NCI-H1105 treated with DMSO at 0.1 percent for 48 hours (cell line): ENCODE results near the gene ETV6.
"Not testable (repeated sequence)": the region's sequence is repeated elsewhere in the genome, so short reads cannot be mapped to it uniquely, and the experiment has no call there.

ENCODE experiments used
- DNase-seq: peaks from one replicate; lab custom pipeline; 2025; lab: John Stamatoyannopoulos, UW

The ETV6 gene

DNA sequence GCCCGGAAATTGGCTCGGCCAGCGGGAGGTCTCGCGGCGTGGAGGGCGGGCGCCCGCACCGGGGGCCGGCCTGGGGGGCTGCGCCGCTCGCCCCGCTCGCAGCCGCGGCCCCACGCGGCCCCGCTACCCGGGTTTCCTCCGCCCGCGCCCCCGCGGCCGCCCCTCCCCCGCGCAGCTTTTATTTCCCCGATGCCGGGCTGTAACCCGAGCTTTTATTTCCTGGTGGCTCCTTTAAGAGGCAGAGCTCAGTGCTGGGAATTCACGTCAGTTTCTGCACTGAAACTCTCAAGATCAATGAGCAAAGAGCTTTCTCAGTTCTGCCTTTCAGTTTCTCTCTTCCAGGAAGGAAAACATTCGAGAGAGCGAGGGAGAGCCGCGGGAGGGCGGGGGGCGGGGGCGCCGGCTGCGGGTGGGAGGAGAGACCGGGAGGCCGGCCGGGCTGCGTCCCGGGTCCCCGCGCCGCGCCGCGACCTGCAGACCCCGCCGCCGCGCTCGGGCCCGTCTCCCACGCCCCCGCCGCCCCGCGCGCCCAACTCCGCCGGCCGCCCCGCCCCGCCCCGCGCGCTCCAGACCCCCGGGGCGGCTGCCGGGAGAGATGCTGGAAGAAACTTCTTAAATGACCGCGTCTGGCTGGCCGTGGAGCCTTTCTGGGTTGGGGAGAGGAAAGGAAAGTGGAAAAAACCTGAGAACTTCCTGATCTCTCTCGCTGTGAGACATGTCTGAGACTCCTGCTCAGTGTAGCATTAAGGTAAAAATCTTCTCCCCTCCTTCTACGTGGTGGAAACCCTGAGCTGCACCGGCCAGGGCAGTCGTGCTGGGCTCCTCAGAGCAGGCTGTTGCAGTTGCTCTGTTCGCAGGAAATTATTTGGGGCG is at the start of gene ETV6:
Gene ETV6, plus strand, starts transcription at position 262 of the 873 bp plus-strand sequence. Its CDS starts 454 bp downstream, at position 716.
- peak; percentile 86 for DNase-seq

DNA sequence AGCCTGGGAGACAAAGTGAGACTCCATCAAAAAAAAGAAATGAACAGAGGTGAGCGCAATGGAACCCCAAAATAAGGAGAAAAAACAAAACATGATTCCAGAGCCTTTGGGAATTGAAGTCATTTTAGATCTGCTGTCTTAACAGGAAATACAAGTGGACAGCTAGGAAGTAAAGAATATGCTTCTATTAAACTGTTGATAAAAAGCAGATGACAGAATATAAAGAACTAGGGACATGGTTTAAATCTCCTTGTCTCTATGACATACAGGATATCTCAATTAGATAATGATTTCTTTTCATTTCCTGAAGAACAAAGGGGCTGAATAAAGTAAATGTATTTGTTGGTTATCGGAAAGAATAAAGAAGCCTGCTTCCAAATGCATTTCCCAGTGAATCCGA is 49.3 kb upstream of the ETV6 start:
- no peak for DNase-seq

DNA sequence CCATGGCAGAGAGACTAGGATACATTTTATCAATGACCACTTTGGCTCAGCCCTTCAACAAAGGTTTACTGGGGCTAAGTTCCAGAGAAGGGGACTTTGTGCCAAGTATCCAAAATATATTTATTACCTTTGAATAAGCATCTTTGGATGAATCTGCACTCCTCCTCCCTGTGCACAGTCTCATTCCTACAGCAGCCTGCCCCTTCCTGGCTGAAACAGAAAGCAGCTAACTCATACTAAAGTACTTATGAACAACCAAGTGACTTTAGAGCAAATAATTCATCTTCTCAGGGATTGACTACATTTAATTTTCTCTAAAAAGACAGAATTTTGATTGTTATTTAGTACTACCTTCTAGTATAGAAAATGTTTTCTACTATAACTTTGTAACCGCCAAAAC is 47.8 kb upstream of the ETV6 start:
- DNase-seq: no peak

DNA sequence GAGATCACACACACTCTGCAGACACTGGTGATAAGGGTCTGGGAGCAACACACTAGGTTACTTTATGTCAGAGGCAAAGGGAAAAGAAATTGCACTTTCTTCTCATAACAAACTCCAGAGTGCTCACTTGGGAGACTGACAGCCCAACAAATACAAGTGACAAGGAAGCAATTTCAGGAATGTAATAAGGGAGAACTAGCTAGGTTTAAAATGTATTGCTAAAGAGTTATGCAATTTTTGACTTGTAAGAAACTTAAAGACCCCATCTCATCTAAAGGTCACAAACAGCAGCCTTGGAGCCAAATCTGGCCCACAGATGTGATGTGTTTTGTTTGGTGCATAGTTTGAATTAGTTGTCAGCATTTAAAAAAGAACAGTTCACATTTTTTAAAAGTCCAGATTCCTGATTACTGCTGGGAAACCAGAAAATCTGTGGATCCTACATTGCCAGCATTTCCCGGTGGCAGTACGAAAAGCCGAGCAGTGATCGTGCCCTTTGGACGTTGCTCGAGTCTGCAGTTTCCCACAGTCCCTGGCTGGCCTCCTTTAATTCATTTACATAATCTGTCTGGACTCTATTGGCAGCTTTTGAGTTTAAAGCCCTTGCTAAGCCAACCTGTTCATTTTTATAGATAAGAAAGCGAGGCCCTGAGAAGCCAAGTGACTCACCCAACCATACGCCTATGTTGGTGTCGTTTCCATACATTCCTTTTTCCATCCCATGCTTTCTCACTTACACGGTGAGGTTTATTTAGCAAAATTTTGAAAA is 42.0 kb upstream of the ETV6 start:
- DNase-seq: no peak

DNA sequence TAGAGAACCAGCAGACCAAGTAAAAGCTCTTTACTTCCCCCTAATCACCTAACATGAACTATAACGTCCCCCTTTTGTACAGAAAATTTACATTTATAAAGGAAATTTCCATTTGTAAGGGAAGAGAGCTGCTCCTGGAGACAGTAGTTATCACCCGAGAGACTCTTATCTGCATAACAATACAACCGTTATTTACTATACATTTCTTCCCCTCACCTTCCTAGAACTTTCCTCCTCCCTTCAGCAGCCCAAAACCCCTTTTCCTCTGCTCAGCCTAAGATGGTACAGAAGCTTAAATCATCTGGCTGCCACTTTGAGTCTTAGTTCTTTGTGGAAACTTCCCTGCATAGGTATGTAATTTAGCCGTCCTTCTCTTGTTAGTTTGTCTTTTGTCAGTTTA is 40.4 kb upstream of the ETV6 start:
- DNase-seq: no peak

DNA sequence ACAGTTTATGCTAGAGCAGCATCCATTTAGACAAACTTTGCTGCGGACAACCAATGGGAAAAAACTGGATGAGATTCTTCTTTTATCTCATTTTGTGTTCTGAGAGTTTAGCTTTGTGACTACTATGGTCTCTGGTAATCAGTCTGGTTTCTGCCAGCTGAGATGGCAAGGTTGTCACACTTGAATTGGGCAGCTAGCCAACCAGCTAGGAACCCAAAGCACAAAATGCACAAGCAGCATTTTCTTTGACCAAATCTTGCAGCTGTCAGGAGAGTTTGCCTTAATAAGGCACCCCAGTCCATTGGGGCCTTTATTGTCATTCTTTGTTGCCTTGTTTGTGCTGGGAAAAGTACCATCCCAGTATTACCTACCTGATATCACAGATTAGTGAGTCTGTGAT is 34.0 kb upstream of the ETV6 start:
- DNase-seq: peak; percentile 64

DNA sequence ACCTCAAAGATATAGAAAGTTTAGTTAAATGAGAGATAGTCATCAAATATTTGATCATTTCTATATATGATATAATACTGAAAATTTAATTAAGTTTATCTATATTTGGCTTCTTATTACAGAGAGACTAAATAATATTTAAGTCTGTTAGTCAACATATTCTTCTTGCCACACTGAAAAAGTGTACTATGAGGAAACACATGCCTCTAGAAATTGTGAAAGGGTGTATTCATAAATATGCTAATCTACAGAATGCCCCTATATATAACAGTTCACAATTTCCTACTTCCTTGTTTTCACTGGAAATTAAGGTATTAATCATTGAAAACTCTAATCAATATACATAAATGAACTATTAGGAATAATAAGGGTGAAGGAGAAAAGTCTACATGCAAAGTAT is 31.4 kb upstream of the ETV6 start:
- no peak for DNase-seq

DNA sequence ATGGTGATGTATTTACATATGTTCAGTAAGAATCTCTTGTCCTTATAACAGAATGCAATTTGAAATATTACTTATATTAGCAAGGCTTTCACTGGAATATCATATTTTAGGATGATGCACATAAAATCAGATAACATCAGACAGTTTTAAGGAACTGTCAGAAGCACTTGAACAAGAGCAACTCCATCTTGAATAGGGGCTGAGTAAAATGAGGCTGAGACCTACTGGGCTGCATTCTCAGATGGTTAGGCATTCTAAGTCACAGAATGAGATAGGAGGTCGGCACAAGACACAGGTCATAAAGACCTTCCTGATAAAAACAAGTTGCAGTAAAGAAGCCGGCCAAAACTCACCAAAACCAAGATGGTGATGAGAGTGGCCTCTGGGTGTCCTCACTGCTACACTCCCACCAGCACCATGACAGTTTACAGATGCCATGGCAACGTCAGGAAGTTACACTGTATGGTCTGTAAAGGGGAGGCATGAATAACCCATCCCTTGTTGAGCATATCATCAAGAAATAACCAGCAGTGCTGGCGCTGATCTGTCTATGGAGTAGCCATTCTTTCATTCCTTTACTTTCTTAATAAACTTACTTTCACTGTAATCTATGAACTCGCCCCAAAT is 27.6 kb upstream of the ETV6 start:
- no peak for DNase-seq

DNA sequence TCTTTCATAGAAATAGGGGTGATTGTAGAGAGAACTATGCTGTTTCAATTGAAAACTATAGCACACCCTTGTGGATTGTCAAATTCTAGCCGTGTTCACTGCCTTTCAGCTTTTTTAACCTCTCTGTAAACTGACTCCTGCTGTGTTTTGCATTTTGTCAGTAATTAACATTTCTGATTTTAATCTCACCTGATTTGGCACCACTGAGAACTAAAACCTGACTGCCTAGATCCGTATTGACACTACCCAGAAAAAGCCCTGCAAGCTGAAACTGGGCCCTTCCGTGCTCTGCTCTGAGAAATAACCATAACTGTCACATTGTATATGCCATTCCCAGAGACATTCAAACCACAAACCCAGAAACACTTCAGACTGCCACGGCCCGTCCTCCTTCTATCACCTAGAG is 26.6 kb upstream of the ETV6 start:
- DNase-seq: no peak

DNA sequence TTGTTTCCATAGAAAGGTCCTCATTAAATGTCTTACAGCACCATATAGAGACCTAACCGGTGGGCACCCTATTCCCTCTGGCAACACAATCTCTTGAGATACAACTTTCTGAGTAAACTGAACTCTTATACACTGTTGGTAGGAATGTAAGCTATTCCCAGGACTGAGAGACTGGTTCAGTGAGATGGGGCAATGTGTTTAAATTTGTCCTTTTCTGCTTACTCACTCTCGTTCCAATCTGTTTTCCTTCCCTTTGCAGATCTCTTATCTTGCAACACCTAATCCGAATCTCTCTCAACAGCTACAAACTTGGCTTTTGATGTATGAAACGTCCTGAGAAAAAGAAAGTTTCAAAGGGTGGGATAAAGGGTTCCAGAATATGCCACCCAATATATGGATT is 26.1 kb upstream of the ETV6 start:
- DNase-seq: no peak

DNA sequence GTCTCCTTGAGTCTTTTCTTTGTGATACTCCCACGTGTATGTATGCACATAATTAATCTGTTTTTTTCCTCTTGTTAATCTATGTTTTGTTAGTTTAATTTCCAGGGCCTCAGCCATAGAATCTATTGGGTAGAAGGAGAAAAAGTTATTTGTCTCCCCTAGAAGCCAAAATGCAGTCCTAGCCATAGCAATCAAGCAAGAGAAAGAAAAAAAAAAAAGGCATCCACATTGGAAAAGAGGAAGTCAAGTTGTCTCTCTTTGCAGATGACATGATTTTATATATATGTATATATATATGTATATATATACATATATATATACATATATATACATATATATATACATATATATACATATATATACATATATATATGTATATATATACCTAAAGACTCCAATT is 25.4 kb upstream of the ETV6 start:
- no peak for DNase-seq

DNA sequence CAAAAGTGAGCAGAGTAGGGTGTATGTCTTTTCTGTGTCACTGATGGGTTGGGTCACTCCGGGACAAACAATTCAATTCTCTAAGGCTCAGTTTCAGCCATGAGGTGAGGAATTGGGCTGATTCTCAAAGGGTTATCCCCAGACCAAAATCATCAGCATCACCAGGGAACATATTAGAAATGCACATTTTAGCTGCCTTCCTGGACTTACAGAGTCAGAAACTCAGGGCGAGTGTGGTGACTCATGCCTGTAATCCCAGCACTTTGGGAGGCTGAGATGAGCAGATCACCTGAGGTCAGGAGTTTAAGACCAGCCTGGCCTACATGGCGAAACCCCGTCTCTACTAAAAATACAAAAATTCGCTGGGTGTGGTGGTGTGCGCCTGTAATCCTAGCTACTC is 21.8 kb upstream of the ETV6 start:
- not testable (repeated sequence) for DNase-seq

DNA sequence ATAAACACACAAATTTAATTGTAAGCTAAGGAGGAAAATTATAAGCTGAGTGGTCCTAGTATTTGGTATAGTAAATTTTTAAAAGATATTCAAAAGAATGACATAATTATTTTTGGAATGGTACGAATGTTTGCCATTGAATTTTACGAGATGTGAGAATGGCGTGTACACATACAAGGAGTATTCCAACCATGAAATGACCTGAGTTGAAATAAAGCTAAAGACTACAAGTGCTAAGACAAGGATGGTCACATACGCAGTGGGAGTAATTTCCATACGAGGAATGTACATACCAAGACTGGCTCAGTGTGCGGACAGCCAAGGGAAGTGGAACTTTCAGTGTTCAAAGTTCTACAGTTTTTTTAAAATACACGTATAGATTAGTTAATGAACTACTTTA is 21.1 kb upstream of the ETV6 start:
- DNase-seq: no peak

DNA sequence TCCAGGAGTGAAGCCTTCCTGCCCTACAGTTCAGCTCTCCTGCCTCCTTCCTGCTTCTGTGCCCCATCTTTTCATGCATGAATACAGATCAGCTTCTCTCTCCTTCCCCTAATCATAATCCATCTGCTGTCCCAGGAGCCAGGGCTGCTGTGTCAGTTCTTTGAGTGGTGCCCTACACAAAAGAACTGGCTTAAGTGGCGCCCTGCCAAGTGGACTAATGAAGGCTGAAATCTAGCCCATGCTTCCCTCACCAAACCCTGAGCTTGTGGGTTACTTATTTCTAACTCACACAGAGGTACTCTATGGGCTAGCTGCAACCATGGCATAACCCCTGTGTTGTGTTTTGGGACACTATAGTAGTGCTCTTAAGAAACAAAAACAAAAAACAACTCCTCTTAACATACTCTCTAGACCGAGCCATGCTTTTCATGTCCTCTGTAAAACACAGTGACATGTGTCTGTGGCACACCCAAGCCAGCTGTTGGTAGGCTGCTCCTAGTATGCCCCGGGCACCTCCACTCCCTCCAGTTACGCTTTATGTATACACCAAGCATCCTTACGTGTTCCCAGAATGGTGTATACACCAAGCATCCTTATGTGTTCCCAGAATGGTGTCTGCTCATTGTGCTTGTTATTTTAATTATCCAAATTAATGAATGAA is 19.3 kb upstream of the ETV6 start:
- DNase-seq: peak; percentile 22

DNA sequence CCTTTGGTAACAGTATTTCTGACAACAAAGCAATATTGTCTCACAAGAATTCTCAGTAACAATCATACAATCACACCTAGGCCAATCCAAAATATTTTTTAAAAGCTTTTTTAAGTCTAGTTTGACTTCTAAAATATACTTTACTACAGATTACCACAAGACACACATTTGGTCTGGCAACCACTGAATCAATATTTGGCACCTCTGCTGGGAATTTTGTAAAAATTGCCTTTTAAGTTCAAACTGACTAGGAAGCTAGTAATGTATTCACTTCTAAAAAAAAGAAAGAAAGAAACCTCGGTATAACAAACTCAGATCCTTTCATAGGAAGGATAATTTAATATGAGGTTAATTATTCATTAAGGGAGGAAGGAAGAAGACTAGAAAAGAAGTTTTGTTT is 18.2 kb upstream of the ETV6 start:
- no peak for DNase-seq

DNA sequence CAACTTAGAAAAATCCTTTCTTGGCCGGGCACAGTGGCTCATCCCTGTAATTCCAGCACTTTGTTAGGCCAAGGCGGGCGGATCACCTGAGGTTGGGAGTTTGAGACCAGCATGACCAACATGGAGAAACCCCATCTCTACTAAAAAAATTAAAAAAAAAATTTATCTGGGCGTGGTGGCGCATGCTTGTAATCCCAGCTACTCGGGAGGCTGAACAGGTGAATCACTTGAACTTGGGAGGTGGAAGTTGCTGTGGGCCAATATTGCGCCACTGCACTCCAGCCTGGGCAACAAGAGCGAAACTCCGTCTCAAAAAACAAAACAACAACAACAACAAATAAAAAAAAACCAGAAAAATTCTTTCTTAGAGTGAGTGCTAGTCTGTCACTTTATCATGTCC is 17.6 kb upstream of the ETV6 start:
- DNase-seq: not testable (repeated sequence)

DNA sequence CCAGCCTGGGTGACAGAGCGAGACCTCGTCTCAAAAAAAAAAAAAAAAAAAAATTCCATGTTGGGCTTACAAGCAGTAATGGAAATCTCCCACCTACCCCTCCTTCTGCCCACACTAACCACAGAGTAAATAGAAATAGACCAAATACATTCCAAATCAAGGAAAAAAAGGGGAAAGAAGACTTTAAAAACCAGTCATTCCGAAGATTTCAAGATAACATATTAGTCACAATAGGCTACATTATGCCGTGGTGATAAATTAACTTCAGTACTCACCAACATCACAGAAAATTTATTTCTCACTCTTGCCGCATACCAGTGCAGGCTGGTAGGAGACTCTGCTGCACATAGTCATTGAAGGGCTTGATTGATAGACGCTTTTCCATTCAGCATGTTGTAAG is 15.5 kb upstream of the ETV6 start:
- no peak for DNase-seq

DNA sequence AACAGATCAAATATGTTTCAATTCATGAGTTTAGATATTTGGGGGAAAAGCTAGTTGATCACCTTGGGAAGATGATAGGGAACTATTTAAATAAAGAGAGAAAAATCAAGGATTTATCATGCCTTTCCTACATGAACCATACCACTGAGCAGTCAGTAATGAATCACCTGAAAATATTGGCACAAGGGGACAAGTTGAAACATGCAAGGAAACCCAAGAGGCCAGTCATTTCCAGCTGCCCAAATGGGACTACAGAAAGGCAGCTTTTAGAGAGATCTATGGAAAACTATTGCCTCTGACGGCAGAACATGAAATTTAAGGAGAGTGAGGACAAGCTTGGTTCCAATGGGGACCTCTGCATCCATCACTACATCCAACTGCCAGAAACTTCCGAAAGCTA is 14.1 kb upstream of the ETV6 start:
- DNase-seq: peak; percentile 7

DNA sequence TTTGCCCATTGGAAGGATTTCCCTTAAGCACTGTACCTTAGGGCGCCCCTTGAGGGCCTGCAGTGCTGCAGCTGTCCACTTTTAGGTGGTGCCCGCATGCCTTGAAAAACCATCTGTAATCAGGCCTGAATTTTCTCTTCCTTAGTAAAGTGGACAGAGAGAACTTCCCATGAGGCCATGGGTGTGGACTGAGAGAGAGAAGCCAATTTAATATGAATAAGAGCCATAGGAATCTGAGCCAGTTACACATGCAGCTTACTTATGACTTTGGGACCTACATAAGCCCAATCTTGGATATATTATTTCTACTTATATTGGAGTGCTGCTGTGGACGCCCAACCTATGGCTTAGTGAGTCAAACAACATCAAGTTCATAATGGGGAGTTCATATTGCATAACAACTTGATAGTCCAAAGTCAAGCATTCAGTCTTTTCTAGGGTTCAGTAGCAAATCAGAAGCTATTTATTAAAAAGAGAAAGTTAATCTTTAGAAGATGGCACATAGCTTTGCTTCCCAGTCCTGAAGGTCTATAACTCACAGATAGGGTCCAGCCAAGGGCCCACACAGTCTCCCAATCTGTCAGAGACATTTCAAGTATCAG is 11.1 kb upstream of the ETV6 start:
- DNase-seq: no peak

DNA sequence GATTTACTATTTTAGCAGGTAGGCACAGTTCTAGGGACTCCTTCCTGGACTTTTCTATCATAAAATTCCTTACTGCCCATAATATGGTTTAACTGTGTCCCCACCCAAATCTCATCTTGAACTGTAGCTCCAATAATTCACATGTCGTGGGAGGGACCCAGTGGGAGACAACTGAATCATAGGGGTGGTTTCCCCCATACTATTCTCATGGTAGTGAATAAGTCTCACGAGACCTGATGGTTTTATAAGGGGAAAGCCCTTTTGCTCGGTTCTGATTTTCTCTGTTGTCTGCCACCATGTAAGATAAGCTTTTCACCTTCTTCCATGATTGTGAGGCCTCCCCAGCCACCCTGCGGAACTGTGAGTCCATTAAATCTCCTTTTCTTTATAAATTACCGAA is 10.0 kb upstream of the ETV6 start:
- DNase-seq: no peak

DNA sequence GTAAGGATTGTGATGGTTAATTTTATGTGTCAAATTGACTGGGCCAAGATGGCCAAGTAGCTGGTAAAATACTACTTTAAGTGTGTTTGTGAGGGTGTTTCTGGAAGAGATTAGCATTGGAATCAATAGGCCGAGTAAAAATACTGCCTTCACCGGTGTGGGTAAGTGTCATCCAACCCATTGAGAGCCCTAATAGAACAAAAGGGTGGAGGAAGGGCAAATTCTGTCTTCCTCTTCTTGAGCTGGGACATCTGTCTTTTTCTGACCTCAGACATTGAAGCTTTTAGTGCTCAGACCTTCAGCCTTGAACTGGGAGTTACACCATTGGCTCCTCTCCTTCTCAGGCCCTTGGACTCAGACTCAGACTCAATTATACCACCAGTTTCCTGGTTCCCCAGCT is 8.0 kb upstream of the ETV6 start:
- no peak for DNase-seq

DNA sequence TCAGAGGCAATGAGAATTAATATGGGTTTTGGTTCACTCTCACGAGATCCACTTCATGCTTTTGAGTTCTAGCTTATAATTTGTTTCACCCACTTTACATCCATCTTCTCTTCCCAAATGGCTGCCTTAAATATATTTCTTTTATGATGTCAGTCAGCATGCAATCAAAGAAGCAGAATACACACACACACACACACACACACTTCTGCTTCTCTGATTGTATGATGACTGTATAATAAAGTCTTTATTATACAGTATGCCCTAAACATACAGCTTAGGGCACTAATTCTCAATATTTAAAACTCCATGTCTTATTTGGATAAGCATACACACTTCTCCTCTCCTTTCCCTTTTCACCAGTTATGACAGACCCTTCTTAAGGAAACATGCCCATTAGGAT is 6.7 kb upstream of the ETV6 start:
- DNase-seq: no peak
